Measurements from ENCODE around the gene ECM2.

ECM2 gene

GRCh38 chr9:92496396-92497176 lies 39.2 kb downstream of the ECM2 start:
- no peak for DNase-seq

DNA sequence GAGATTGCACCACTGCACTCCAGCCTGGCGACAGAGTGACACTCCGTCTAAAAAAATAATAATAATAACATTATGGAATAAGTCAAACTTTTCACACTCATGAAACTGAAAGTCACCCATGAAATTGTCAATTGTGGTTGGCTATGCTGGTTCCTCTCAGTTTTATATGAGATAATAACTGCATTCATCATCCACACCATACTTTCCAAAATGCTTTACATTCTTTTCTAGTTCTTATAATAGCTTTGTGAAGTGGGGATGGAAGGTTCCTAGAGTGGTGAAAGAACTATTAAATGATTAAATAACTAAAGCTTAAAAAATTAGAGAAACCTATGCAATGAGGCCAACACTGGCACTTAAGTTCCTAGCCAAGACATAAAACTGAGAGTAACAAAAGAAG lies 40.9 kb downstream of the ECM2 start:
- no peak for DNase-seq

DNA sequence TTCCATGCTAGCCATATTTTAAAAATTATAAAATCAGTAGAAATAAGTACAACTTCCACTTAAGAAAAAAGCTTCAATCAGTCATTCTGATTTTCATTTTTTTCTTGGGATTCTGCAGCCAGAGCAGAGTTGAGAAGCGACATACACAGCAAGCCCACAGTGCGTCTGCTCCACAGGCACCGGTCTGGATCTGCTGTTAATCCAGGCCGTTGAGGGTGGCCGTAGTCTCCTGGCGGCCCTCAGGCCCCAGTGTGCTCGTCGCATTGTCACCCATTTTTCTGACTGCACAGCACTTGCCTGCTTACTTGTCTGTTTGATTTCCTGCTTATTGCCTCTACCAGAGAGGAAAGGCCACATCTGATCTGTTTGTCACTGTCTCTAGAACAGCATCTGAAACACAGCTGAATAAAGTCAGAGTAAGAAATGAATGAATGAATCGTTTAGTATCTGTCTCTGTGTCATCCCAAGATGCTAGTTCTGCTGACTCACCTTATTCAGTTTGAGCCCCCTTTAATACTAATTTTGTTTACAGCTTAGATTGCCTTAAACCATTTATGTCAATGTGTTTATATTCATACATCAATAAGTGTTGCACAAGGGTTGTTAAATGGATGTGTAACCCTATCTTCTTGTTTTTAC lies 41.9 kb downstream of the ECM2 start:
- DNase-seq, result no peak

DNA sequence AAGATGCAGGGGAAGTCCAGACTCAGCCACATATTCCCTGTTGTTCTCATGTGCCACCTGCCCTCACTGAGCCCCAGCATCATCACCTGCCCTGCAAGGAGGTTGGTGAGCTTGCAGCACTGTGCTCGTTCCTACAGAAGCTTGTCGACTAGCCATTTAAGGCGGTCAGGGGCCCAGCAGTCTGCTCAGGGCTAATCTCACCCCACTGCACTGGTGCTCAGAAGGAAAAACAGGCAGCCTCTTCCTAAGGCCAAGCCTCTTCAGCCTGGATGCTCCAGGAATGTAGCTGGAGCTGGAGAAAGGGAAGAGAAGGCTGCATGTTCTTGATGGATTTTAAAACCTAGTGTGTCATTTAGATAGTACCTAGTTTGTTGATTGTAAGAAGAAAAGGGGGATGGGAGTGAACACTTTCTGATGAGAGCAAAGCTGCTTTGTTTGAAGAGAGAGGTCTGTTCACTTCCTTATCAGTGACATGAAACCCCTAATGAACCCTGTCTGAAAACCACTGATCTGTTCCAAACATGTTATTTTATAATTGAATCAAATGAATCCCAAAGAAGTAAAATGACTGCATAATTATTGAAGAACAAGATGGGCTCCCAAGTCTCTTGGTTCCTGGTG lies 42.9 kb downstream of the ECM2 start:
- DNase-seq, result no peak

DNA sequence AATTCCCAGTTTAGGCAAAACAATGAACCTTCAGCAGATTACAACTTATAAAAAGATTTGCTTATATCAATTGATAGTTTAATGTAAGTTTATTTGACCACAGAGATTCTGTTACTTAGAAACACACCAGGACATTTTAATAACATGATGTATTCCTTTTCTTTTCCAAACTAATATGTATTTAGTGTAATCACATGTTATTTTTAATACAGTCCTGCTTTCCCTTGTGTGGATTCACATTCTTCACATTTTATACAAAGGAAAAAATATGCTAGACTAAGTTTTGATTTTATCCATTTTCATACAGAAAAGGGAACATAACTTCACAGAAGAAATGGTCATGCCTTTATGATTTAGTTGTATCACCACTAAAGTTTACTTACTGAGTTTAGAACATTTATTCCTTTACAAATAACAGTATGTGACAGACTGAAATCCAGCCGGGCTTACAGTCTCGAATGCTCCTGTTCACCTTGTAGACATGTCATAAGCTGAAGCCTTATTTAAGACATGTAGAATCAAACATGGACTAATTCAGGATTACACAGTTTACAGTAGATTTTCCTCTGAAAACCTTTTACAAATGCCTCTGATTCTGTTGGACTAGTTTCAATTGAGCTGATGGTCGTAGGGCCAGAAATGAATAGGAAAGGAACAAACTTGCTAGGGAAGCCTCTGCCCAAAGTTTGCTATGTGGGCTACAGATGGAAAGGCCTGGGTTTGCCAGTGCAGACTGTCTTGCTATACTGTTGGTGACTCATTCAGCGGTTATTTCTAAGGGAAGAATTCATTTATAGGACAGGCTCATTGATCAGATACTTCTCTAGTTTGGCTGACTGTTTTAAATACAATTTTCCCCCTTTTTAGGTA lies 46.9 kb downstream of the ECM2 start:
- DNase-seq, result no peak

GRCh38 chr9:92486371-92486770 lies 49.4 kb downstream of the ECM2 start:
- DNase-seq, result no peak

DNA sequence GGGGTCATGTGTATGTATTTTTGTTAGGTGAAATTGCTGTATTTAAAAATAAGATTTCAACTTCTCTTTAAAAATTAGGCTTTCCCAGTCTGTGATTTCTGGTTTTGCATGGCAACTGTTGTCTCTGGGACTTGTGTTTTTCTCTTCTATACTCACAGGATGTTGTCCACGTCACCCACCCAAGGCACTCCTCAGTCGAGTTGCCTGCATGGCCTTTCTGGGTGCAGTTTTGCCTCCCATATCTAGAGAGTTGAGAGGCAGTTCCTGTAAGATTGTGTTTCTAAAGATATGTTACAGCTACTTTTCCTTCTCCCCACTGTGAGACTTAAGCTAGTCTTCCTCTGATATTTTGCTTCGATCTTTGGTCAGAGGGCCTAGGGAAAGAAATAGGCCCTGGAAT lies 51.2 kb downstream of the ECM2 start:
- no peak for DNase-seq

GRCh38 chr9:92483627-92484545 lies 51.9 kb downstream of the ECM2 start:
- no peak for DNase-seq

GRCh38 chr9:92482805-92483204 lies 53.0 kb downstream of the ECM2 start:
- DNase-seq, result no peak

GRCh38 chr9:92482329-92482728 lies 53.5 kb downstream of the ECM2 start, which contains the start of gene ASPN:
TSS of gene ASPN (minus strand) at chr9:92482506.
- DNase-seq, result no peak

- DNase-seq, result no peak
These were observed 54.7 kb downstream of the ECM2 start for GRCh38 chr9:92480986-92481633.

DNA sequence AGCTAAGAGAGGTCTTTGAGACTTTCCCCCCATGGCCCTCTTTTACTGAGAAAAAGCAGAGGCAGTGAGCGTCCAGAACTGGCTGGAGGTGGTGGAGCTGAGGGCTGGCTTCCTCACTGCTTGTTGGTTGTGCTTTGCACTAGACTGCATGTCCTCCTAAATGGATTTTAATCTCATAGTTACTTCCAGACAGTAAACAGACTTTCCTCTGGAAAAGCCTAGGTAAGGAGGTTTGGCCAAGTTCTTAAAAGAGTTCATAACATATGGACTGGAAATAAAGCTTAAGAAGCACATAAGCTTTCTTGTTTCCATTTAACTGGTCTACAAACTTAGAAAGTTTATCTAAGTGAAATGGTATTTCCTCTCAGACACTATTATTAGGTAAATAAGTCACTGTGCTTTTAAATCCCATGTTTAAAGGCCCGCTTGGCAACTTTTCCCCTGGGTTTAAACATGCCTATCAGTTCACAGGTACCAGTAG lies 55.5 kb downstream of the ECM2 start:
- no peak for DNase-seq

GRCh38 chr9:92479346-92479745 lies 56.4 kb downstream of the ECM2 start:
- no peak for DNase-seq

GRCh38 chr9:92478783-92479182 lies 57.0 kb downstream of the ECM2 start:
- no peak for DNase-seq

DNA sequence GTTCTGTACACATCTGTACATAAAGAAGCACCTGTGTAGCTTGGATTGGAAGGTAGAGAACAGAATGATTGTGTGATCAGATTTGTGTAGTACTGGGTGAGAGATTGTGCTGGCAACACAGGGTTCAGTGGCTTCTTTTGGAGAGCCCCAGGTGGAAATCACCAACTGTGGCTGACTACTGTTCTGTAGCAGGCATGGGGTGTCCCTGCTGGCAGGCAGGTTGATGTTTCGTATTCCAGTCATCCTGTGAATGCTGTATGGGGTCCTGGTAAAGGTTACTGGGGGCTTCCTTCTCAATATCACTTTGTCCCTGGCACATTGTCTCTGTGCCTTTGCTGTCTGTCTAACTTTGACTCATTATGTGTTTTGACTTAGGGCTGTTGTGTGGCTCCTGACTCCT lies 58.8 kb downstream of the ECM2 start:
- no peak for DNase-seq

- no peak for DNase-seq
These were observed 61.2 kb downstream of the ECM2 start for GRCh38 chr9:92474587-92474986.

DNA sequence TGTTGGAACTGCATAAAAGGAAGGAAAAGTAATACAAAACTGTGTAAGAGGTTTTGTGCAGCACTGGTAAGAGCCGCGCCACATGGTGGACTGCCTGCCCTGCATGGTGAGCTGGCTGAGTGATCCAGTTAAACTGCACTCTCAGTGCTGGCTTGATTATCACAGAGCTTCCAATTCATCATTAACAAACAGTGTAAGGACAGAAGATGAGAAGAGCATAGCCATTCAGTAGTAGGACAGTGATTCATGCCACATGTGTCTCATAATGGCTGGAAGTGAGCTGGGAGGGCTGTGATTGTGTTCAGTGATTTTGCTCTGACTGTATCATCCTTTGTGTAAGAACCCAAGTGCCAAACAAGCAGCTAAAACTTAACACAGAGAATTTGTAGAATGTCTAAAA lies 67.6 kb downstream of the ECM2 start:
- no peak for DNase-seq

DNA sequence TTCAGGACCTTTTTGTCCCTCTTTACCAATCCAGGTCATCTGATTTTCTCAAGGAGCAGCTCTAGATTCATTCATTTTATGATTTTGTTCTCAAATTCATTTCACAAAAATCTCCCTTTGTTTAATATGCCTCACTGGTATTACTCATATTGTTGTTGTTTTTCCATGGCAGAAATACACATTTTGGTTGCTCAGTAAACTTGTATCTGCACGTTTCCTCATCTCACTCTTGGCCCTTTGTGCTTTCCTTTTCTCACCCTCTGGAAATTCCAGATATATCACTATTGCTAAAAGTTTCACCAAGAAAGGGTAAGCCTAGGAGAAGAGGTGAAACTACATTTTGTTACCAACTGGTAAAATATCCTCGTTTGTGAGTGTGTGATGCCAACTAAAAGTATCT lies 68.3 kb downstream of the ECM2 start:
- no peak for DNase-seq

GRCh38 chr9:92467041-92467440 lies 68.7 kb downstream of the ECM2 start:
- DNase-seq, result no peak

- no peak for DNase-seq
These were observed 71.8 kb downstream of the ECM2 start for GRCh38 chr9:92463984-92464383.

DNA sequence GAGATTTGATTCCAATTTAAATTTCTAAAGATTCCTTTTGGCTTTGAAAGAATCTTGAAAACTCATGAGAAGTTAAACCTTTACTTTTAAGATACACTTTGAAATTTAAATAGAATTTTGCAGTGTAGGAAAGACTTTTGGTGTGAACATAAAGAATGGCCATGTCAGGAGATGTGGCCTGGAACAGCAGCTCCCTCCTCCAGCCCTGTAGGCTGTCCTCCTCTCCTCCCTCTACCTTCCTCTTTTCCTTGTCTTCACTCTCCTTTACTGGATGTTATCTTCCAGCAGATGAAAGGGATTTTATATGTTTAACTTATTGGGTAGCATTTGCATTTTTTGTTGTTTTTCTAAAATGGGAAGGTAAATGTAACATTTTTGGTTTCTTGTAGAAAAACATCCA lies 72.4 kb downstream of the ECM2 start:
- DNase-seq, result no peak
